OCI-LY1 (cell line): ENCODE results near the gene S100A9.
"Not testable (repeated sequence)": the region's sequence is repeated elsewhere in the genome, so short reads cannot be mapped to it uniquely, and the experiment has no call there.

Experiments used
- H2AFZ ChIP-seq: fragments of 200-600 bp; sonication (generic), shearing (Covaris generic); 2 replicates; pipeline ENCODE4 v1.6.0; 2014; ENCODE audit warnings: antibody characterized with exemption, mild to moderate bottlenecking, low read length
- H3F3A ChIP-seq: fragments of 200-600 bp; sonication (generic), shearing (Covaris generic); 2 replicates; pipeline ENCODE4 v1.6.0; 2014; ENCODE audit warnings: mild to moderate bottlenecking, antibody characterized with exemption, low read length, moderate library complexity; ENCODE audit not compliant: insufficient read depth
- H3K27ac ChIP-seq: fragments of 200-600 bp; sonication (generic); 2 replicates; pipeline ENCODE4 v1.5.1; 2014; ENCODE audit warnings: low read length, mixed run types, mild to moderate bottlenecking, low read depth; ENCODE audit not compliant: poor library complexity, severe bottlenecking
- H3K27me3 ChIP-seq: fragments of 200-600 bp; sonication (generic); 2 replicates; pipeline ENCODE4 v1.6.0; 2014; ENCODE audit warnings: antibody characterized with exemption, mild to moderate bottlenecking, low read length, moderate library complexity; ENCODE audit not compliant: insufficient read depth
- H3K36me3 ChIP-seq: fragments of 200-600 bp; sonication (generic); 2 replicates; pipeline ENCODE4 v1.6.1; 2014; ENCODE audit warnings: mild to moderate bottlenecking, antibody characterized with exemption, low read length, moderate library complexity, mixed read lengths; ENCODE audit not compliant: insufficient read depth
- H3K4me1 ChIP-seq: fragments of 200-600 bp; sonication (generic); 2 replicates; pipeline ENCODE4 v1.5.1; 2014; ENCODE audit warnings: mild to moderate bottlenecking, low read length, moderate library complexity; ENCODE audit not compliant: insufficient read depth, severe bottlenecking
- H3K4me2 ChIP-seq: fragments of 200-600 bp; sonication (generic), shearing (Covaris generic); 2 replicates; pipeline ENCODE4 v1.6.1; 2014; ENCODE audit warnings: low read length
- H3K4me3 ChIP-seq: fragments of 200-600 bp; sonication (generic); 2 replicates; pipeline ENCODE4 v1.5.1; 2014; ENCODE audit warnings: low read length, low read depth, mild to moderate bottlenecking, mixed read lengths; ENCODE audit not compliant: poor library complexity, severe bottlenecking
- H3K79me2 ChIP-seq: fragments of 200-600 bp; shearing (Covaris generic); 2 replicates; pipeline ENCODE4 v1.6.1; 2016; ENCODE audit warnings: mixed run types, low read length, mixed read lengths; ENCODE audit not compliant: insufficient read depth
- H3K9ac ChIP-seq: fragments of 200-600 bp; sonication (generic), shearing (Covaris generic); 2 replicates; pipeline ENCODE4 v1.6.1; 2014; ENCODE audit warnings: mild to moderate bottlenecking, low read length, mixed read lengths
- H3K9me2 ChIP-seq: fragments of 200-600 bp; sonication (generic), shearing (Covaris generic); 2 replicates; pipeline ENCODE4 v1.6.1; 2014; ENCODE audit warnings: low read depth, mild to moderate bottlenecking, low read length, mixed read lengths
- H3K9me3 ChIP-seq: fragments of 200-600 bp; shearing (Covaris generic); 2 replicates; pipeline ENCODE4 v1.6.1; 2014; ENCODE audit warnings: low read length, mixed read lengths
- H4K20me1 ChIP-seq: fragments of 200-600 bp; sonication (generic), shearing (Covaris generic); 2 replicates; pipeline ENCODE4 v1.6.0; 2016; ENCODE audit warnings: mild to moderate bottlenecking, low read length; ENCODE audit not compliant: insufficient read depth
- CTCF ChIP-seq: fragments of 200-600 bp; sonication (generic), shearing (Covaris generic); IDR thresholded peaks from 2 replicates; pipeline ENCODE4 v1.5.1; 2017; ENCODE audit warnings: mild to moderate bottlenecking, antibody characterized with exemption, low read length, moderate library complexity, mixed read lengths
- EZH2 ChIP-seq: fragments of 200-600 bp; sonication (generic), shearing (Covaris generic); IDR thresholded peaks from 2 replicates; pipeline ENCODE4 v1.8.0; 2017; ENCODE audit warnings: borderline replicate concordance, mixed run types, mild to moderate bottlenecking, antibody characterized with exemption, low read length, moderate library complexity, mixed read lengths

Gene S100A9

GRCh38 chr1:153345187-153346076, 12.2 kb upstream of the S100A9 start:
- H3K79me2 ChIP-seq = no peaks in the 10 kb centered on the region
- no peaks in the 10 kb centered on the region for H3F3A ChIP-seq
- no peaks in the 10 kb centered on the region for H3K36me3 ChIP-seq
- H3K9ac ChIP-seq = no peak overlapping the region
- H3K27me3 ChIP-seq = no peaks in the 10 kb centered on the region
- H2AFZ ChIP-seq = no peak overlapping the region
- no peaks in the 10 kb centered on the region for H3K4me1 ChIP-seq
- H4K20me1 ChIP-seq = no peaks in the 10 kb centered on the region
- H3K27ac ChIP-seq = no peak overlapping the region
- H3K9me2 ChIP-seq = no peaks in the 10 kb centered on the region
- no peaks in the 10 kb centered on the region for H3K9me3 ChIP-seq
- TF ChIP-seq EZH2 (no peak), CTCF (no peak)
- no peak overlapping the region for H3K4me2 ChIP-seq
- H3K4me3 ChIP-seq = no peak overlapping the region

DNA sequence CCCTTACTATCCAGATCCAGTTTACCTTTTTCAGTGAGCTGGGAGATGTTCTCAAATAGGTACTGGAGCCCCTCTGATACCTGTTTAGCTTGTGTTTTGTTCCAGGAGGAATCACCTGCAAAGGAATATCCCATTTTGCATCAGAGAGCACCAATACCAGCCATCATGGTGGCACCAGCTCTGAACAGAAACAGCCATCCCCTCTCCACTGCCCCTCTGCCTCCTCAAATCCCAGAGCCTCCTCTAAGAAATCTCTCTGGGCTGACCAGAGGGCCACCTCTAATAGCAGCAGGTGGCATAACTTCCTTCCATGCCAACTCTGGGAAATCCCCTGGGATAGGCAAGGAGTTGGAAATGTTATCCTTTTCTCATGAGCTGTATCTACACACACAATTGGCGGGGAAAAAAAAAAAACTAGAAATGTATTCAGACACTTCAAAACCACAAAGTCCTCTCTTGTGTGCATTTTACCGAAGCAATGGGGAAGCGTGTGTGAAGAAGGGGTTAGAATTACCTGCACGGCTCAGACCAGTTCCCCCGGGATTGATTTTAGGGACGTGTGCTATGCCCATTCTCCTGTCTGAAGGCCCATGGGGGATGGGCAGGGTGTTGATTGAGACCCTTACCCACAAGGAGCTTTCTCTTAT, 11.5 kb upstream of the S100A9 start:
- Histone ChIP-seq H3F3A (no peaks in the 10 kb centered on the region), H3K9me2 (no peaks in the 10 kb centered on the region), H3K9ac (no peak overlapping the region), H3K4me1 (no peaks in the 10 kb centered on the region), H2AFZ (no peak overlapping the region), H3K4me3 (no peak overlapping the region), H3K27ac (no peak overlapping the region), H3K36me3 (no peaks in the 10 kb centered on the region), H4K20me1 (no peaks in the 10 kb centered on the region), H3K79me2 (no peaks in the 10 kb centered on the region), H3K9me3 (no peaks in the 10 kb centered on the region), H3K27me3 (no peaks in the 10 kb centered on the region), H3K4me2 (no peak overlapping the region)
- no peak for TF ChIP-seq EZH2
- no peak for TF ChIP-seq CTCF

DNA sequence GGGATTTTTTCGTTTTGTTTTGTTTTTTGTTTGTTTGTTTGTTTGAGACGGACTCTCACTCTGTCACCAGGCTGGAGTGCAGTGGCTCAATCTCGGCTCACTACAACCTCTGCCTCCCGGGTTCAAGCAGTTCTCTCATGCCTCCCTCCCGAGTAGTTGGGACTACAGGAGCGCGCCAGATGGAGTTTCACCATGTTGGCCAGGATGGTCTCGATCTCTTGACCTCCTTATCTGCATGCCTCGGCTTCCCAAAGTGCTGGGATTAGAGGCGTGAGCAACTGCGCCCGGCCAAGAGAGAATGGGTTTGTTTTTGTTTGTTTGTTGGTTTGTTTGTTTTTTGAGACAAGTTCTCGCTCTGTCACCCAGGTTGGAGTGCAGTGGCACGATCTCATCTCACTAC, 10.6 kb upstream of the S100A9 start:
- not testable (repeated sequence) for H3K4me1 ChIP-seq, H3K27me3 ChIP-seq, H3K27ac ChIP-seq

More for the DNA sequence above, 10.6 kb upstream of the S100A9 start:
- H4K20me1 ChIP-seq, H3K4me3 ChIP-seq, H3K9ac ChIP-seq, H3K9me2 ChIP-seq, H3K36me3 ChIP-seq, H3F3A ChIP-seq, H3K79me2 ChIP-seq, H3K9me3 ChIP-seq, H2AFZ ChIP-seq, H3K4me2 ChIP-seq: not testable (repeated sequence)
